HepG2 (cell line): ENCODE measurements around the gene ANKHD1. TPM values are rescaled to one million over a fixed set of nuclear protein-coding genes. Genes with fewer than 3 reads are reported as not detected.

Source experiments
- ATAC-seq: fragments of 200-7000 bp; cut with Tn5 transposase; 3 replicates; pipeline ENCODE4 v1.9.1; 2020; ENCODE audit warnings: mild to moderate bottlenecking, moderate library complexity
- BruUV-seq: library from RNA; stranded (reverse); fragments of 400-500 nt; replicated peaks from 2 replicates; lab custom pipeline; 2021; lab: Mats Ljungman, UMichigan
- CTCF ChIA-PET: fragments of 300-600 bp; formaldehyde crosslinking; extraction: SDS; loops from one replicate; lab custom pipeline; 2021; ENCODE audit warnings: low total read pairs, inconsistent platforms, low intra/inter-chr PET ratio; lab: Yijun Ruan, JAX
- POLR2A ChIA-PET: fragments of 350-600 bp; sonication (Branson Sonifier 250); formaldehyde crosslinking; loops from one replicate; lab custom pipeline; 2020; ENCODE audit warnings: antibody characterized with exemption, inconsistent platforms; lab: Yijun Ruan, JAX
- DNase-seq: peaks from one replicate; pipeline ENCODE4 v3.0.0-alpha.2; 2015; ENCODE audit warnings: low spot score
- FAIRE-seq: peaks from 3 replicates; lab custom pipeline; 2011; peaks lifted over from hg19 to GRCh38; lab: Jason Lieb, UNC
- H2AFZ ChIP-seq: one replicate; pipeline ENCODE4 v1.6.1; 2011; ENCODE audit warnings: low read length, inconsistent platforms
- H3K27ac ChIP-seq: fragments of 300-600 bp; 3 replicates; pipeline ENCODE4 v1.8.0; 2011; ENCODE audit warnings: mixed run types, mild to moderate bottlenecking, mixed read lengths, low read length, inconsistent platforms; ENCODE audit not compliant: insufficient read depth; ENCODE audit errors: extremely low read length
- H3K27me3 ChIP-seq, 2 experiments: fragments of 200-600 bp in 1 of 2; 2 replicates in 1 of 2; 3 replicates in 1 of 2; pipeline versions ENCODE4 v1.6.0 to v1.8.0; 2011; ENCODE audit warnings: low read length in 2 of 2, mild to moderate bottlenecking in 2 of 2, moderate library complexity in 2 of 2, inconsistent platforms in 1 of 2; ENCODE audit not compliant: insufficient read depth in 2 of 2, control insufficient read depth in 1 of 2
- H3K36me3 ChIP-seq, 2 experiments: fragments of 200-600 bp in 1 of 2; replicated peaks in 1 of 2; 2 replicates in 1 of 2; 3 replicates in 1 of 2; pipeline versions ENCODE4 v1.5.1 to v1.8.0; 2011; ENCODE audit warnings: low read length in 2 of 2, inconsistent platforms in 1 of 2; ENCODE audit not compliant: insufficient read depth in 2 of 2, control insufficient read depth in 1 of 2
- H3K4me1 ChIP-seq: 2 replicates; pipeline ENCODE4 v1.5.1; 2012; ENCODE audit warnings: low read length, inconsistent platforms; ENCODE audit not compliant: insufficient read depth
- H3K4me2 ChIP-seq: 2 replicates; pipeline ENCODE4 v1.6.0; 2011; ENCODE audit warnings: low read depth, low read length, inconsistent platforms
- H3K4me3 ChIP-seq, 3 experiments: fragments of 200-600 bp in 1 of 3; sonication (generic), shearing (Covaris generic) in 1 of 3; replicated peaks in 1 of 3; 2 replicates each; pipeline ENCODE4 v1.5.1; 2011 to 2016; ENCODE audit warnings: low read length in 3 of 3, inconsistent platforms in 2 of 3, low read depth in 2 of 3, mild to moderate bottlenecking in 2 of 3, control low read depth in 1 of 3, mixed read lengths in 1 of 3; ENCODE audit not compliant: insufficient read depth in 1 of 3
- H3K79me2 ChIP-seq: one replicate; pipeline ENCODE4 v1.6.1; 2011; ENCODE audit warnings: low read length, inconsistent platforms; ENCODE audit not compliant: insufficient read depth
- H3K9ac ChIP-seq: 2 replicates; pipeline ENCODE4 v1.6.0; 2011; ENCODE audit warnings: mild to moderate bottlenecking, low read depth, low read length, inconsistent platforms; ENCODE audit not compliant: insufficient read depth
- H3K9me3 ChIP-seq: 2 replicates; pipeline ENCODE4 v1.5.1; 2012; ENCODE audit warnings: mild to moderate bottlenecking, low read length
- H4K20me1 ChIP-seq: 2 replicates; pipeline ENCODE4 v1.6.0; 2011; ENCODE audit warnings: inconsistent platforms, mild to moderate bottlenecking, low read length, moderate library complexity; ENCODE audit not compliant: insufficient read depth
- ATF7-NPFF ChIP-seq: sonication (generic); formaldehyde crosslinking; IDR thresholded peaks from 2 replicates; pipeline ENCODE4 v1.8.1; 2023; ENCODE audit warnings: mild to moderate bottlenecking, low read depth, missing genetic modification reagents, moderate library complexity
- ELF3 ChIP-seq: IDR thresholded peaks from 2 replicates; pipeline ENCODE4 v1.6.1; 2016; ENCODE audit warnings: missing genetic modification reagents, missing compliant biosample characterization
- PBX3 ChIP-seq: sonication (generic); formaldehyde crosslinking; IDR thresholded peaks from 2 replicates; pipeline ENCODE4 v1.8.1; 2023; ENCODE audit warnings: missing genetic modification reagents, inconsistent platforms, borderline replicate concordance
- SSRP1 ChIP-seq: IDR thresholded peaks from 2 replicates; pipeline ENCODE4 v1.6.1; 2016; ENCODE audit warnings: control low read depth
- STAG1 ChIP-seq: sonication (generic); formaldehyde crosslinking; IDR thresholded peaks from 2 replicates; pipeline ENCODE4 v1.4.0; 2020; ENCODE audit warnings: missing genetic modification reagents
- TOPORS ChIP-seq: sonication (generic); formaldehyde crosslinking; IDR thresholded peaks from 2 replicates; pipeline ENCODE4 v1.8.0; 2023; ENCODE audit warnings: mild to moderate bottlenecking, missing genetic modification reagents
- ZNF574 ChIP-seq: sonication (generic); formaldehyde crosslinking; IDR thresholded peaks from 2 replicates; pipeline ENCODE4 v1.4.0; 2020; ENCODE audit warnings: missing genetic modification reagents
- ZSCAN12 ChIP-seq: sonication (generic); formaldehyde crosslinking; IDR thresholded peaks from 2 replicates; pipeline ENCODE4 v1.9.0; 2021; ENCODE audit warnings: mild to moderate bottlenecking, missing genetic modification reagents
- WGBS: methylation state at CpG from one replicate; pipeline ENCODE4 v1.1.6; 2017; ENCODE audit warnings: low lambda C conversion rate; 5-methylcytosine and 5-hydroxymethylcytosine counted together
- in situ Hi-C: cut with HindIII; loops from 2 replicates; pipeline ENCODE4 v1.10.0; 2017; ENCODE audit warnings: low pct_unique_long_range_greater_than_20kb; ENCODE audit not compliant: extremely low pct_ligation_motif_present
- intact Hi-C: fragments of 100-400 bp; cut with micrococcal nuclease; formaldehyde crosslinking; loops from one replicate; pipeline ENCODE4 v1.10.0; 2022; ENCODE audit not compliant: unreplicated experiment
- polyA plus RNA-seq, 8 experiments: library from polyadenylated mRNA; depleted of rRNA in 3 of 8; stranded (reverse) in 7 of 8; unstranded in 1 of 8; fragments of >200 nt; fragmentation: Illumina TruSeq in 4 of 8; extraction: Trizol in 4 of 8; gene quantifications; 2 replicates each; pipeline versions ENCODE4 v1.2.1 to v1.2.3, GENCODE V29; 2011 to 2016; ENCODE audit warnings: low read depth in 4 of 8, missing spikeins in 1 of 8, mixed read lengths in 1 of 8; ENCODE audit not compliant: insufficient read depth in 1 of 8
- total RNA-seq, 5 experiments: library from RNA; depleted of rRNA; stranded (reverse); fragments of >200 nt; fragmentation: Illumina TruSeq; extraction: Trizol; gene quantifications; 2 replicates each; pipeline ENCODE4 v1.2.3, GENCODE V29; 2016; ENCODE audit warnings: low read depth in 1 of 5
- TF ChIP-seq, protein P1 (sequence below): sonication (generic); formaldehyde crosslinking; IDR thresholded peaks from 2 replicates; pipeline ENCODE4 v1.4.0; 2020; ENCODE audit warnings: missing genetic modification reagents

ANKHD1 gene
- total and polyA plus RNA-seq, 2 of the 13 experiments (the other 11 are each of a cell fraction or from before 2014, with no cell fraction given): 69.9 to 82.0 TPM

- in situ Hi-C loops: loop anchor here (10.0 kb wide), 1 partner anchor 368 kb away; no protein-coding TSS in a partner anchor
- no peak for FAIRE-seq
- POLR2A ChIA-PET: no interaction called here
Observed at GRCh38 chr5:140366589-140367255, 34.9 kb upstream of the ANKHD1 start.

More at GRCh38 chr5:140366589-140367255, 34.9 kb upstream of the ANKHD1 start:
- Histone ChIP-seq H3K27me3 (peaks cover 0 to 8% of the 10 kb centered on the region in 2 experiments; a peak in 1 of 5 replicates), H3K27ac (no peak overlapping the region), H4K20me1 (no peaks in the 10 kb centered on the region), H3K4me3 (no peak overlapping the region), H3K4me1 (peaks cover 20% of the 10 kb centered on the region), H2AFZ (no peak overlapping the region), H3K9me3 (no peaks in the 10 kb centered on the region), H3K79me2 (no peaks in the 10 kb centered on the region), H3K36me3 (no peaks in the 10 kb centered on the region), H3K9ac (no peak overlapping the region), H3K4me2 (no peak overlapping the region)
- no peak for DNase-seq
- BruUV-seq: no TSS peak
- 18% methylated on average over 7 of the region's 7 CpGs for WGBS
- CTCF ChIA-PET: no interaction called here
- no peak for ATAC-seq
- no peak for TF ChIP-seq STAG1 (CRISPR knock-in tag)
- TF ChIP-seq, protein P1, sequence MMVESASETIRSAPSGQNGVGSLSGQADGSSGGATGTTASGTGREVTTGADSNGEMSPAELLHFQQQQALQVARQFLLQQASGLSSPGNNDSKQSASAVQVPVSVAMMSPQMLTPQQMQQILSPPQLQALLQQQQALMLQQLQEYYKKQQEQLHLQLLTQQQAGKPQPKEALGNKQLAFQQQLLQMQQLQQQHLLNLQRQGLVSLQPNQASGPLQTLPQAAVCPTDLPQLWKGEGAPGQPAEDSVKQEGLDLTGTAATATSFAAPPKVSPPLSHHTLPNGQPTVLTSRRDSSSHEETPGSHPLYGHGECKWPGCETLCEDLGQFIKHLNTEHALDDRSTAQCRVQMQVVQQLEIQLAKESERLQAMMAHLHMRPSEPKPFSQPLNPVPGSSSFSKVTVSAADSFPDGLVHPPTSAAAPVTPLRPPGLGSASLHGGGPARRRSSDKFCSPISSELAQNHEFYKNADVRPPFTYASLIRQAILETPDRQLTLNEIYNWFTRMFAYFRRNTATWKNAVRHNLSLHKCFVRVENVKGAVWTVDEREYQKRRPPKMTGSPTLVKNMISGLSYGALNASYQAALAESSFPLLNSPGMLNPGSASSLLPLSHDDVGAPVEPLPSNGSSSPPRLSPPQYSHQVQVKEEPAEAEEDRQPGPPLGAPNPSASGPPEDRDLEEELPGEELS (CRISPR knock-in tag): no peak
- TF ChIP-seq ATF7-NPFF (CRISPR knock-in tag): no peak
- no peak for TF ChIP-seq PBX3 (CRISPR knock-in tag)
- no peak for TF ChIP-seq TOPORS (CRISPR knock-in tag)
- no peak for TF ChIP-seq SSRP1 (CRISPR knock-in tag)
- no peak for TF ChIP-seq ELF3 (CRISPR knock-in tag)
- TF ChIP-seq ZNF574: no peak
- no peak for TF ChIP-seq ZSCAN12 (CRISPR knock-in tag)
- intact Hi-C loops: no loop called here
